Tongue (tissue), 2 donors: Measurements from ENCODE around the gene RAB21. TPM values are rescaled to one million over a fixed set of nuclear protein-coding genes. Genes with fewer than 3 reads are reported as not detected.

Experiments used
- DNase-seq: peaks from one replicate; pipeline ENCODE4 v3.0.0-alpha.2; 2015
- total RNA-seq: library from RNA; depleted of rRNA; stranded (reverse); fragments of >200 nt; gene quantifications from one replicate; pipeline ENCODE4 v1.2.3, GENCODE V29; 2014

RAB21 gene, protein sequence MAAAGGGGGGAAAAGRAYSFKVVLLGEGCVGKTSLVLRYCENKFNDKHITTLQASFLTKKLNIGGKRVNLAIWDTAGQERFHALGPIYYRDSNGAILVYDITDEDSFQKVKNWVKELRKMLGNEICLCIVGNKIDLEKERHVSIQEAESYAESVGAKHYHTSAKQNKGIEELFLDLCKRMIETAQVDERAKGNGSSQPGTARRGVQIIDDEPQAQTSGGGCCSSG
- total RNA-seq: 42.7 TPM

GRCh38 chr12:71754461-71755145 is at the start of gene RAB21:
RAB21 (plus strand) TSS chr12:71754863; CDS start chr12:71755130, 267 bp downstream.
- DNase-seq: peak; percentile 98

GRCh38 chr12:71704920-71705319 is 49.7 kb upstream of the RAB21 start:
- DNase-seq: no peak

DNA sequence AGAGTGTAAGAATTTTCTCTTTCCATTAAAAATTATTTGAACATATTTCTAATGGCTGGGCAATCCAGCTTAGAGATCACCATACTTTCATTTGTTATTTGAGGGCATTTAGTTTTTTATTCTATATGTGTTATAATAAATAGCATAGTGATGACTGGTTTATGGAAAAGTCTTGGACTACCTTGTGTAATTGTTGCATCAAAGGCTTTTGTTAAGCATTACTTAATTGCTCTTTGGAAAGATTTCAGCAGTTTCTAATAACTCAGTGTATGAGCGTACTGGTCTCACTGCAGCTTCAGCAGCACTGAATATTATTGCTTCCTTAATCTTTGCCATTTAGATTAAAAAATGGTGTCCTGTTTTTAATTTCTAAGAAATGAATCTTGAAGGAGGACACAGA is 46.0 kb upstream of the RAB21 start:
- DNase-seq: no peak

DNA sequence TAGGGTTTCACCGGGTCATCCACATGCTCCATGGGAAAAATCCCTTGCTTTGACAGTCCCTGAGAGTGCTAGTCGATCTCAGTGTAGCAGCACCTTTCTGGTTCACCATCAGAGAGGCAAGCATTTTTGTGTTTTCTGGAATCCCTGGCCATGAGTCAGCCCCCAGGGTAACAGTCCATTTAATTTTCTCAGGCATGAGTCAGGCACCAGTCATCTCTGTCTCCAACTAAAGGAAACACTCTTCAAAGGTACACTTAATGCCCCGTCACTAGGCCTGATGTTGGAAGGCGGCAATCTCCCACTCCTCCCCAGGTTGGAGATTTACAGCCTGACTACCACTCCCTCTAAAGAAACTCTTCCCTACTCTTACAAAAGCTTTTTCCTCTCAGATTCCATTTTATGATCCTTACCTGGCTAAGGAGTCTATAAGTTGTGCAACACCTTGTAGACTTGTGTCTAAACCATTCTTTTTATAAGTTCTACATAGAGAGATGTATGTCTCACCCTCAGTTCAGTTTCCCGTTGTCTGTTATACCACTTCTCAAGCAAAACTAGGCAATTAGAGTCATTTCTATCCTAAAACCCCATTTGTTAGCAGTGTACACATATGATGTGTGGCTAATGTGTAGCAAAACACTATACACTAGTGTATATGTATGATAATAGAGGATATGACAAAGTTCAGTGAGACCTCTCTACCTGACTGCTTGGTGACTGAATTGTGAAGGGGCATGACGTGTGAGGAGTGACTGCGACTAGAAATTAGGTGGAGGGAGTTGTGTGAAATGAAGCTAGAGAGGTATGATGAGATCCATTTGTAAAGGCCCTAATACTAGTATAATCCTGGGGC is 44.2 kb upstream of the RAB21 start:
- DNase-seq: no peak

- DNase-seq: no peak
These were observed 36.1 kb upstream of the RAB21 start for GRCh38 chr12:71718611-71719010.

DNA sequence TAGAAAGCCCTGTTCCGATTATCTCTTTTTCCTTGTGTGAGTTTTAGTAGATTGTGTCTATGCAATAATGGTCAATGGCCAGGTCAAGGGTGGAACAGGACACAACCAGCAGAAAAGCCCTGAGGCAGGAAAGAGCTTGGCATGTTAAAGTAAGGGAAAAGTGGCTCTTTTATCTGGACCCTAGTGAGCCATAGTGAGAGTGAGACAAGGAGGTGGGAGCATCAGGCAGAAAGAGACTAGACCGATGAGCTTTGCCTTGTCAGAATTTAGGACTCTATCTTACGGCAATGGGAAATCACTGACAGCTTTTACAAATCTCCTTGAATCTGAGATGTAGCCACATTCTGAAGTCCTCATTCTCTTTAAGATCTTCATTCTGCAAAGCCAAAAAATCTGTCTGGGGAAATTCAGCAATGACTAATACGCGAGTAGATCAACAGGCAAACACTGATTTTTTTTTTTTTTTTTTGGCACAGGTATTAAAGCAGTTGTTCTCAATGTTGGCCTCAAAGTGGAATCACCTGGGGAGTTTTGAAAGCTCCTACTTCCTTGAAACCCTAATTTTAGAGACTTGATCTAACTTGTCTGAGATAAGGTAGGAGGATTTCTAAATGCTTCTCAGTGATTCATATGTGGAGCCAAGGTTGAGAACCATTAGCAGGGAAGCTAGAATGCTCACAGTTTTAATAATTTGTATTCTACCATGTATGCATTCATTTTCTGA is 34.9 kb upstream of the RAB21 start:
- DNase-seq: no peak

DNA sequence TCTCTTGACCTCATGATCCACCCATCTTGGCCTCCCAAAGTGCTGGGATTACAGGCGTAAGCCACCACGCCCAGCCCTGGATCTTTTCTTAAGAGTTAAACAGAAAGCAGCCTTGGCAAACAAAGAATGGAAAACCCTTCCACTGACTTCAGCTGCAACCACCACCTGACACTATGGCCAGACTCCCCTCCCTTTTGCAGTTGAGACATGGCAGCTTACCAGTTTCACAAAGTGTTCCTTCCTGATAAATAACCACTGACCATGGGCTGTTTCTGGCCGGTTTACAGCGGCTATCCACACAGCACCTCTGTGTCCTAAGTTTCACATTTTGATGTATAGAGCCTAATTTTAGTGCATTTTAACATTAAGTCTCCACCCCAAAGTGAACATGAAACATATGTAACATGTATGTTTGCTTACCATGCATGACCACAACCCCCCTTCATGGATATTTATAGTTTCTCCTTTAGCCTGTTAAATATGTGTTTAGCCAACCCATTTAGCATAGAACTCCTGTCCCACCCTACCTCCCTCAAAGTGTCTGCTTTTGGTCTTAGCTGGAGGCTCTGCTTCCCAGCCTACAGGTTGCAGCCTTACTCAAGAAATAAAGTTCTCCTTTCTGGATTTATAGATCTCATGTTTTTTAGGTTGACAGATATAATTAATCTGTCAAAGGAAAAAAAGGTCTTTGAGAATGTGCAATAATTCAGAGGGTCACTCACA is 32.7 kb upstream of the RAB21 start:
- DNase-seq: no peak

- DNase-seq: no peak
These were observed 29.7 kb upstream of the RAB21 start for GRCh38 chr12:71725011-71725410.

DNA sequence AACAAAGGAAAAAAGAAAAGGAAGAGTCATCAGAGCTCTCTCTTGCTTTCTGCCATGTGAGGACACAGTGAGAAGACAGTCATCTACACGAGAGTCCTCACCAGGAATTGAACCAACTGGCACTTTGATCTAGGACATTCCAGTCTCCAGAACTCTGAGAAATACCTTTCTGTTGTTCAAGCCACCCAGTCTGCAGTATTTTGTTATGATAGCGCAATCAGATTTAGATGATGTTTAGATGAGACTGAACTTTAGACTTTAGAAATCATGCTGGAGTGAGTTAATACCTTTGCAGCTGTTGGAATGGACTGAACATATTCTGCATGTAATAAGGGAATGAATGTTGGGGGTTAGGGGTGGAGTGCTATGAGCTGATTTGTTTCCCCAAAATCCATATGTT is 28.1 kb upstream of the RAB21 start:
- DNase-seq: no peak

- no peak for DNase-seq
These were observed 26.7 kb upstream of the RAB21 start for GRCh38 chr12:71727958-71728357.

DNA sequence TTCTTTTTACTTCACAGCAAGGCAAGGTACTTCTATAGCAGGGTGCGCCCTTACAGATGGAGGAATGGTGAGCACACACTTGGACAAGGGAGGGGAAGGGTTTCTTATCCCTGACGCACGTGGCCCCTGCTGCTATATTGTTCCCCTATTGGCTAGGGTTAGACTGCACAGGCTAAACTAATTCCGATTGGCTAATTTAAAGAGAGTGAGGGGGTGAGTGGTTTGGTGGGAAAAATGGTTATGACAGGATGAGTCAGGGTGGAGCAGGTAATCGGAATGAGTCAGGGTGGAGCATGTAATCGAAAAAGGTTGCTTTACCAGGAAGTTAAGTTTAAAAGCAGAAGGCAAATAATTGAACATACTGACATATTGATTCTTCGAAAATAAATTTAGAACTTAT is 23.7 kb upstream of the RAB21 start:
- no peak for DNase-seq

GRCh38 chr12:71731439-71732356 is 23.0 kb upstream of the RAB21 start:
- DNase-seq: no peak

DNA sequence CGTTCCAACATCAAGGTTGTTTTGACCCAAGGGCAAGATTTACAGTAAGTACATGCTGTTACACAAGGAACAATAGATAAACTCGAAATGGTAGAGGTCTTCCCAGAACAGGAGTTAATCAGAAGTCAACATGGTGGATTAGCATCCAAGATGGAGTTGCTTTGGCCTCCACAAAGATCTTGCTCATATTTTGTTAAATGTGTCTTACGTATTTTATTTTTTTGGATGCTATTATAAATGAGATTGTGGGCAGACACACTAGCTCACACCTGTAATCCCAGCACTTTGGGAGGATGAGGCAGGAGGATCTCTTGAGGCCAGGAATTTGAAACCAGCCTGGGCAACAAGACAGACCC is 22.3 kb upstream of the RAB21 start:
- no peak for DNase-seq

- no peak for DNase-seq
These were observed 17.5 kb upstream of the RAB21 start for GRCh38 chr12:71737197-71737596.

- no peak for DNase-seq
These were observed 11.7 kb upstream of the RAB21 start for GRCh38 chr12:71742998-71743397.

DNA sequence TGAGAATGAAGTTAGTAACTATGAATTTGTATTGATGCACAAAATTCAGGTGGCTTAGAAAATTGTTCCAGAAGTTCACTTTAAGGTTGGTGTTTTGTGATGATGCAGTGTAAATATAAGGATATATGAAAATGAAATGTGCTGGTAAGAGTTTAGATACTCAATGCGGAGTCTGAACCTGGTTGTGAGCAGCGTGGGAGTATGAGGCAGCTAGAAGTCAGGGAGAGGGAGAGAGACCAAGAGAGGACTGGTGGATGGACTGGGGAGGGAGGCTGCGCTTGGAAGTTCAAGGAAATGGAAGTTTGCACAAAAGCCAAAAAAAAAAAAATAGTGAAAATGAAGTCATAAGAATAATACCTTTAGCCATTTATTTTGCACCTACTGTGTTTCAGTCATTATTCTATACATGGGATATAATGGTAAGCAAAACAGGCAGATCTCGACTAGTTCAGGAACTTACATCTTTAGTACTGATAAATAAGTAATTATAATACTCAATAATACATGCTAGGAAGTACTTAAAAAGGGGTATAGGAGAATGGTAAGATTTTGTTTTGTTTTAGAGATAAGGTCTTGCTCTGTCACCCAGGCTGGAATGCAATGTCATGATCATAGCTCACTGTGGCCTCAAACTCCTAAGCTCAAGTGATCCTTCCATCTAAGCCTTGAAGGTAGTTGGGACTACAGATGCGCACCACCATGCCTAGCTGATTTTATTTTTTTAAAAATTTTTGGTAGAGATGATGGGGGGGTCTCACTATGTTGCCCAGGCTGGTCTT is 10.0 kb upstream of the RAB21 start:
- no peak for DNase-seq

DNA sequence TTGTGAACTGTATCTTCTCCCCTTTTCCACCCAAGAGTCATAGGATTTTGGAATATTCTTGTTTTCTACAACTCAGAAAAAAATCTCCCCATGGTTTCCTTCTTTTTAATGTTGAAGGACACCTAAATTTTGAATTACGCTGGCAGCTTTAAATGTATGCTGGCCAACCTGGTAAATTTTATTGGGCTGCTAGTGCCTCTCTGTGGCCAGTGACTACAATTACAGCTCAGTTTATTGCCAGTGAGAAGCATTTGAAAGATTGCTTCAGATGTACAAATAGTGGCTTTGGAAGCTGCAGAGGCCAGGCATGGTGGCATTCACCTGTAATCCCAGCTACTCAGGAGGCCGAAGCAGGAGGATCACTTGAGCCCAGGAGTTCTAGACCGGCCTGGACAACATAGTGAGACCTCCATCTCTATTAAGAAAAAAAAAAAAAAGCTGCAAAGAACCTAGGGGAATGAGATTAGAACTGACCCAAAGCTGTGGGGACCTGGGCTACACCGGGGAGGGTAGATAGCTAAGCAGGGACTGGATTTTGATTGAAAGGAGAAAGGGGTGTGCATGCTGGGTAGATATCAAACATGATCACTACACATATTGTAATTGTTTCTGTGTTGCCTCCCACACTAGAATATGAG is 7.6 kb upstream of the RAB21 start:
- DNase-seq: peak; percentile 76

- peak; percentile 54 for DNase-seq
These were observed 6.4 kb upstream of the RAB21 start for GRCh38 chr12:71748081-71748850.

- DNase-seq: no peak
These were observed 5.0 kb upstream of the RAB21 start for GRCh38 chr12:71749666-71750065.
